Measurements from ENCODE around the gene EFEMP1.
A peak's percentile ranks its signal among the peaks of the same experiment; 100 is the strongest.

The EFEMP1 gene

GRCh38 chr2:55962915-55963314 lies 39.3 kb upstream of the EFEMP1 start:
- TF ChIP-seq REST (IDR thresholded peaks at IDR 0.05; ENCODE audit: insufficient replicate concordance, low read depth) = no peak
- TF ChIP-seq SPI1 (IDR thresholded peaks at IDR 0.05; ENCODE audit: borderline replicate concordance, low read depth) = no peak
- no peak for TF ChIP-seq POLR2AphosphoS5 (IDR thresholded peaks at IDR 0.05; ENCODE audit: low read depth)
- TF ChIP-seq CTCF (IDR thresholded peaks at IDR 0.05; ENCODE audit: insufficient read depth, low read length) = no peak
- no peak for TF ChIP-seq GABPA (IDR thresholded peaks at IDR 0.05; ENCODE audit: low read depth)
- Histone ChIP-seq H3K27me3 (ENCODE audit: insufficient read depth, poor library complexity, severe bottlenecking) (no peaks in the 10 kb centered on the region), H3K4me3 (replicated peaks; ENCODE audit: insufficient read depth, low read length) (no peak overlapping the region), H3K27ac (replicated peaks) (no peak overlapping the region)
- DNase-seq (ENCODE audit: low read depth in 1 of 2, low spot score in 1 of 2) = no peak

DNA sequence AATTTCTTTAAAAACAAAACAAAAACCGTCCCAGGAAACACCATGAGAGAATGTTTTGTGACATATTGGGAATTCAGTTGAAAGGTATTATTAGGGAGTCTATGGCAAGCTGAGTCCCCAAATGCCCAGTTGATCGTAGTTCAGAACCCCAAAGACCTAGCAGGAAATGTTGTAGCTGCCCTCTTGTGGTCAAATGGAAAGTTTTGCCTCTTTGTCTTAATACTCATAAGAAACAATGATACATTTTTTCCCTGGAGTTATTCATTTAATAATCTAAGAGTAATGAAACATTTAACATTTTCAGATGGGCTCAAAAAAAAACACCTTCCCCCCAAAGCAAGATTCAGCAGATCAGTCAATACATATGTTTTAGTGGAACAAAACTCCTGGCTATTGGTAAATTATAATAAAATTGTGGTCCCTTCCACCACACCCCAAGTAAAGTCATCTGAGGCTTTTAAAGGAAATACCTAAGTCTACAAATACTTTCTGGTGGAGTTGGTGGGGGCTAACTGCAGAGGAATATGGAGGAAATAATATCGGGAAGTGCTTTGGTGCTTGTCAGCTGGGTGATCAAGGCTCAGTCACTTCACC lies 37.8 kb upstream of the EFEMP1 start:
- Histone ChIP-seq H3K27me3 (ENCODE audit: insufficient read depth, poor library complexity, severe bottlenecking) (no peaks in the 10 kb centered on the region), H3K27ac (replicated peaks) (no peak overlapping the region), H3K4me3 (replicated peaks; ENCODE audit: insufficient read depth, low read length) (no peak overlapping the region)
- no peak for DNase-seq (ENCODE audit: low read depth in 1 of 2, low spot score in 1 of 2)
- TF ChIP-seq CTCF (IDR thresholded peaks at IDR 0.05; ENCODE audit: insufficient read depth, low read length) (peak; percentile 37), SPI1 (IDR thresholded peaks at IDR 0.05; ENCODE audit: borderline replicate concordance, low read depth) (no peak)

DNA sequence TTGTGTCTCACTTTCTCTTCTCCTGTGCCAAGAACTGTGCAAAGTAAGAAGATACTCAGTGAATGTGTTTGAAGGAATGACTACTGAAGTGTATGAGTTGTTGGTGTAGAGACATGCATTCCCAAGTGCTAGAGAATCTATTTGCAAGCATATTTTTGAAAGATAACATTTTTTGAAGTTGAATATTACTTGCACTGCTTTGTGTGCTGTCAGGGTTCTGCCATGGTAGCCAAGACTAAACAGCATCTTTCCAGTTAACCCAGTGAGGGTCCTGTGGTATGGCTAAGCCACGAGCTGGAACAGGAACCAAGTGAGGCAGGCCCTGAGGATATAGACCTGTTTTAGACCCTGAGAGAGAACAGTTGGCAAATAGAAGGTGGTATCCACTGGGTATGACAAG lies 35.2 kb upstream of the EFEMP1 start:
- Histone ChIP-seq H3K4me3 (replicated peaks; ENCODE audit: insufficient read depth, low read length) (no peak overlapping the region), H3K27me3 (ENCODE audit: insufficient read depth, poor library complexity, severe bottlenecking) (no peaks in the 10 kb centered on the region), H3K27ac (replicated peaks) (no peak overlapping the region)
- DNase-seq (ENCODE audit: low read depth in 1 of 2, low spot score in 1 of 2) = no peak
- TF ChIP-seq REST (IDR thresholded peaks at IDR 0.05; ENCODE audit: insufficient replicate concordance, low read depth) = no peak
- no peak for TF ChIP-seq CTCF (IDR thresholded peaks at IDR 0.05; ENCODE audit: insufficient read depth, low read length)
- no peak for TF ChIP-seq POLR2AphosphoS5 (IDR thresholded peaks at IDR 0.05; ENCODE audit: low read depth)
- TF ChIP-seq SPI1 (IDR thresholded peaks at IDR 0.05; ENCODE audit: borderline replicate concordance, low read depth) = no peak
- TF ChIP-seq GABPA (IDR thresholded peaks at IDR 0.05; ENCODE audit: low read depth) = no peak

DNA sequence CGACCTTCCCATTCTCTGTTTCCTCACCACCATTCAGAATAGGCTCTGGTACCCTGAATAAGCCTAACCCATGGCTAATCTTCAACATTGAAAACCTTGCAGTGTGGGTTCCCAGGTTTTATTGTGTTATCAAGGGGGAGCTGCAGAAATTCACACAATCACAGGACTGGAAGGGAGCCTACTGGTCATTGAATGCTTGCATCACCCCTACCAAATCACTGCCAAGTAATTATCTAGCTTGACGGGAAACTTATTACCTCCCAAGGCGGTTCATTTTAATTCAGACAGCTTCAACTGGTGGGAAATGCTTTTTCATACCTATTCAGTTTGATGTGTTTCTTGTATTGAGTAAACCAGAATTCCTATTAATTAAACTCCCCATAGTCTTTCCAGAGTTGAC lies 33.6 kb upstream of the EFEMP1 start:
- Histone ChIP-seq H3K27me3 (ENCODE audit: insufficient read depth, poor library complexity, severe bottlenecking) (no peaks in the 10 kb centered on the region), H3K4me3 (replicated peaks; ENCODE audit: insufficient read depth, low read length) (no peak overlapping the region), H3K27ac (replicated peaks) (no peak overlapping the region)
- TF ChIP-seq GABPA (IDR thresholded peaks at IDR 0.05; ENCODE audit: low read depth) (no peak), SPI1 (IDR thresholded peaks at IDR 0.05; ENCODE audit: borderline replicate concordance, low read depth) (no peak), POLR2AphosphoS5 (IDR thresholded peaks at IDR 0.05; ENCODE audit: low read depth) (no peak), REST (IDR thresholded peaks at IDR 0.05; ENCODE audit: insufficient replicate concordance, low read depth) (no peak), CTCF (IDR thresholded peaks at IDR 0.05; ENCODE audit: insufficient read depth, low read length) (no peak)
- no peak for DNase-seq (ENCODE audit: low read depth in 1 of 2, low spot score in 1 of 2)

Measured in HL-60 (cell line).